ENCODE data around the gene LCE3D.
"Not testable (repeated sequence)": the region's sequence is repeated elsewhere in the genome, so short reads cannot be mapped to it uniquely, and the experiment has no call there.

The LCE3D gene, protein sequence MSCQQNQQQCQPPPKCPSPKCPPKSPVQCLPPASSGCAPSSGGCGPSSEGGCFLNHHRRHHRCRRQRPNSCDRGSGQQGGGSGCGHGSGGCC

GRCh38 chr1:152580433-152580832 lies at the start of gene LCE3D:
Gene LCE3D, minus strand, starts transcription at chr1:152580516. Its CDS starts 580 bp downstream, at chr1:152579936.
- DNase-seq (ENCODE audit: low spot score) = no peak

GRCh38 chr1:152626744-152627143 lies 46.4 kb upstream of the LCE3D start:
- no peak for DNase-seq (ENCODE audit: low spot score)

GRCh38 chr1:152623203-152623844 lies 43.0 kb upstream of the LCE3D start:
- no peak for DNase-seq (ENCODE audit: low spot score)

GRCh38 chr1:152622803-152623202 lies 42.5 kb upstream of the LCE3D start, which contains the start of gene LCE3A:
Gene LCE3A, minus strand, starts transcription at chr1:152623103. Its CDS starts 0 bp downstream, at chr1:152623103.
- DNase-seq (ENCODE audit: low spot score) = no peak

GRCh38 chr1:152621993-152622392 lies 41.7 kb upstream of the LCE3D start:
- DNase-seq (ENCODE audit: low spot score) = no peak

DNA sequence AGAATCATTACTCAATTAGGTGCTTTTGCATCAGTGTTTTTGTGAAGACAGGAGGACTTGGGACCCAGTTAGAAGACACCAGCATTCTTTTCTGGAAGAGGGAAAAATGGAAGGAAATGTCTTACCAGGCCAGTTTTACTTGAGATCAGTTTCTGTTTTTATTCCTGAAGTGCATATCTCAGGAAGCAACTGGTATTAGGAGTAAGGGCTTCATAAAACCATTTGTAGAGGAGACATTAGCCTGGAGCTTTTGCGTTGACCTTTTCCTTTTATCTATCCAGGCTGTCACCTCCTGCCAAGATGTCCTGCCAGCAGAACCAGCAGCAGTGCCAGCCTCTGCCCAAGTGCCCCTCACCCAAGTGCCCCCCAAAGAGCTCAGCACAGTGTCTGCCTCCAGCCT lies 33.2 kb upstream of the LCE3D start, which contains the start of gene LCE3B:
TSS of gene LCE3B (plus strand) at position 301 of the 400 bp plus-strand sequence. CDS start at position 301, 0 bp downstream.
- no peak for DNase-seq (ENCODE audit: low spot score)

DNA sequence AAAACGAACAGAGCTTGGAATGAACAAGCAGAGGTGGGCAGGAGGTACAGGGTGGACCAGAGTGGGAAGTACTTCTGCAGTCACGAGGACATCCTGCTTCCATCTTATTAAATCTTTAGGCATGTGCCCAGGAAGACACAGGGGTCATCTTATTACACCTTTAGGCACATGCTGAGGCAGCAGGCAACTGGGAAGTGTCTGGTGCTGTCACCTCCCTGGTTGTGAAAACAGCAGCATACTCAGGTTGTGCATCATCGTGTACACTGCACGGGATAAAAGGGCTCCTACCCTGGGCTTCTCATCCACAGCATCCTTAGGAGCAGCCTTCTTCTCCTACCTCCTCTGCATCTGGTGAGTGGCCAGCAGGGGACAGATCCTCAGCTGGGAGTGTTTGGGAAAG lies 19.6 kb upstream of the LCE3D start, which contains the start of gene LCE3C:
TSS of gene LCE3C (plus strand) at position 301 of the 400 bp plus-strand sequence. CDS start 498 bp downstream, outside the sequence.
- DNase-seq (ENCODE audit: low spot score) = no peak

DNA sequence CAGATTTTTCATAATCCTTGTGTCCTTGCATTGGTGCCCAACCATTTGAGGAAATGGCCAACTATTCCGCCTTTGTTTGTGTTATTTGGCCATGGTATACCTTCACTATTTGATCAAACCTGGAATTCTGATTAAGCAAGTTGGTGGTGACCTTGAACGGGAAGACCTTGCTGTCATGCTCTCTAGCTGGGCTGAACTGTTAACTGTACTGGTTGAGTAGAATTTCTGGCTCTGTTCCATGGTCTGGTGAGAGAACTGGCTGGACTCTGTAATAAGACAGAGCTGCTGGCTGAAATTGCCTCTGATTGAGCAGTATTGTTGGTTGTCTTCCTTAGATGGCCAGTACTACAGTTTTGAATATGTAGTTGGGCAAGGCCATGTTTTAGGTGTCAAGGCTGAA lies 16.7 kb upstream of the LCE3D start:
- no peak for DNase-seq (ENCODE audit: low spot score)

DNA sequence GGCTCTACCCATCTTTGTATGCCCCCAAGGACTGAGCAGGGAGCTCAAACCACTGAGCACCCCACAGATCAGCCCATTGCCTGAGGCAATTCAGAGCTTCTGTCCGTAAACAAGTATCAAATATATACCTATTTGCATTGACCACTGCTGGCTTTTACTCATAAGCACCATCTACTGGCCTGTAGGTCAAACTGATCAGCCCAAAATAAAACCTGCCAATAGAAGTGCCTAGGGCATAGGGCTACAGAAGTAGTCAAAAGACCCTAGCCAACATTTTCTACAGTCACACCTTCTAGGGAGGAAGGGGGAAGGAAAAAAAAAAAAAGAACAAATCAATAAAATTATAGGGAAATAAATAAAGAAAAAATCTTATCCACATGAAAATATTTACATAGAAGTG lies 5.3 kb upstream of the LCE3D start:
- no peak for DNase-seq (ENCODE audit: low spot score)

DNA sequence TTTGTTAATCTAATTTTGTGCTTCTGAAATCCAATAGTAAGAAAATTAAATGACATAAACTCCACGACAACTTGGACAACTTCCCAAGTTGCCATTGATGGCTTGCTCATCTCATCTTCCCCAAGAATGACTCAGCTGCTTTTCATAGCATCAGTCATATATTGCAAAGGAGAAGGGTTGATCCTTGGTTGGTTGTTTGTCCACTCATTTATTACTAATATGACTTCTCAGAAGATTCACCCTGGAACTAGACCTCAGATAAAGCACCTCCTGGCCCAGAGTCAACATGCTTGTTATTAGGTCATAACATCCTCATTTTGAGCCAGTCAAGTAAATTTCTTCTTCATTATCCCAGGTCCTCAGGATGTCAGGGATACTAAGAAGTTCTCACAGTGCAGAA lies 2.3 kb upstream of the LCE3D start:
- DNase-seq (ENCODE audit: low spot score) = no peak

DNA sequence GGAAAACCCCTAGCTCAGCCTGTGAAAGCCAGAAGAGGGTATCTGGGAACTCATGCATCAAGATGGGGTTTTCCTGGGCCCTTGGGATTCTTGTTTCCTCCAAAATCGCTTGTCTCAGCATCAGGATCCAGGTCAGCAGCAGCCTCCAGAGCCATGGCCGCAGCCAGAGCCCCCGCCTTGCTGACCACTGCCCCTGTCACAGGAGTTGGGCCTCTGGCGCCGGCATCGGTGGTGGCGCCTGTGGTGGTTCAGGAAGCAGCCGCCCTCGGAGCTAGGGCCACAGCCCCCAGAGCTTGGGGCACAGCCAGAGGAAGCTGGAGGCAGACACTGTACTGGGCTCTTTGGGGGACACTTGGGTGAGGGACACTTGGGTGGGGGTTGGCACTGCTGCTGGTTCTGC lies 790 bp downstream of the LCE3D start:
- DNase-seq (ENCODE audit: low spot score) = not testable (repeated sequence)

GRCh38 chr1:152577168-152577567 lies 3.1 kb downstream of the LCE3D start:
- DNase-seq (ENCODE audit: low spot score) = no peak

DNA sequence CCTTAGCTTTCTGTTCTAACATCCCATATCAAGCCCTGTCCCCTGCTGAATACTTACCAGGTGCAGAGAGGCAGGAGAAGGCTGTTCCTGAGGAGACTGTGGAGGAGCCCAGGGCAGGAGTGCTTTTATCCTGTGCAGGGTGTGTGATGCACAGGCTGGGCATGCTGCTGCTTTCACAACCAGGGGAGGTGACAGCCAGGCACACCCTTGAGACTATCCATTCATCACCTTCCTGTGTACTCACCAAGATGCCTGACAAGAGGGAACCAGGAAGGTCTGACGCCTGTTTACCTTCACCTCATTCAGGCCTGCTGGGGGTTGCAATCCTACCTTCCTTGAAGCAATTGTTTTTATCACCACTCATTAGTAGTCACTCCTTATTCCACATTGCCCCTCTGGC lies 13.6 kb downstream of the LCE3D start, which contains the start of gene LCE3E:
TSS of gene LCE3E (minus strand) at position 100 of the 400 bp plus-strand sequence. CDS start 572 bp downstream, outside the sequence.
- DNase-seq (ENCODE audit: low spot score) = no peak

GRCh38 chr1:152565535-152566215 lies 14.6 kb downstream of the LCE3D start:
- DNase-seq (ENCODE audit: low spot score) = no peak

- no peak for DNase-seq (ENCODE audit: low spot score)
Observed at GRCh38 chr1:152565115-152565514, 15.2 kb downstream of the LCE3D start.

- not testable (repeated sequence) for DNase-seq (ENCODE audit: low spot score)
Observed at GRCh38 chr1:152548358-152548757, 32.0 kb downstream of the LCE3D start.

GRCh38 chr1:152546704-152547103 lies 33.6 kb downstream of the LCE3D start:
- DNase-seq (ENCODE audit: low spot score) = no peak

DNA sequence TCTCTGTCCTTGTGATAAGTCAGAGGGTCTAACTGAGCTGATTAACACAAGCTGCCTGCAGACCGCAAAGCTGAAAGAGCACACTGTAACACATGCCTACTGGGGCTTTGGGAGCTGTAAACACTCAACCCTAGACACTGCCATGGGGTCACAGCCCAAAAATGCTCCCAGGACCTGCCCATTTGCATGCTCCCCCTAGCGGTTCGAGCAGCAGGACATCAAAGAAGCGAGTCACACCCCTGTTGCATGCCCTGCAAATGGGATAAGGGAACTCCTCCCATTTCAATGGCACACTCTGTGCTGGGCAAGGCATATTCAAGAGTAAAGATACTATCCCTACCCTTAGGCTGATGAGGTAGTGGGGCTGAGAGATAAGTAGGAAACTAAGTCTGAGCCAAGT lies 36.5 kb downstream of the LCE3D start:
- DNase-seq (ENCODE audit: low spot score) = no peak

GRCh38 chr1:152539901-152540300 lies 40.4 kb downstream of the LCE3D start:
- DNase-seq (ENCODE audit: low spot score) = no peak

DNA sequence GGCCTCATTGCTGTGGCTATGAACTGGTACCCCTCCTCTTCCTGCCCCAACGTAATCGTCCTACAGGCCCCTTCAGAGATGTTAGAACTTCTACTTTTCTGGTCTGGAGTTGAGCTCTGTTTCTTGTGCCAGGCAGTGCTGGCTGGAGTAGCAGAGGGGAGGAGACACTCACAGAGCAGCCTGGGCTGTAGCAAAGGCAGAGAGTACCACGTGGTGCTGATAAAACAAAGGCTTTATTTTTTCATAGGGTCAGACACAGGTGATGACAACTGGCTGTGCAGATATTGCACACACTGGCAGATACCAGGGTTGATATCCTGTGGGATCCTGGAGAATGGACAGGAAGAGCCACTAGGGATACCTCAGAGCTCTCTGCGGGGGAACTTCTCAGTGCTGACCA lies 42.8 kb downstream of the LCE3D start:
- DNase-seq (ENCODE audit: low spot score) = no peak

GRCh38 chr1:152535774-152536173 lies 44.5 kb downstream of the LCE3D start:
- DNase-seq (ENCODE audit: low spot score) = no peak

GRCh38 chr1:152533327-152533938 lies 46.9 kb downstream of the LCE3D start:
- peak; percentile 24 for DNase-seq (ENCODE audit: low spot score)

All from kidney capillary endothelial cell (primary cell).